Measurements from ENCODE around the gene TTC14.

The TTC14 gene

DNA sequence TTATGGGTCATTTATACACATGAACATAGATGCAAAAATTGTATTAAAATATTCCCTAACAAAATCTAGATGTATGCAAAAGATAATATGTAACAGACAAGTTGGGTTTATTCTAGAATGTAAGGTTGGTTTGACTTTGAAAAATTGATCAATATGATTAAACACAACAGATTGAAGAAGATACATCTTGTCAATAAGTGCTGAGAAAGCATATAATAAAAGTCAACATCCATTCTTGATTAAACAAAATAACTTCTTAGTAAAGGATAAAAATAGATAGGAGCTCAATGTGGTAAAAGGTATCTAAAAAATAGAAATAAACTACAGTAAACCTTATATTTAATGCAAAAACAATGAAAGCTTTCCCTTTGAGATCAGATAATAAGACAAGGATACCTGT, 39.0 kb downstream of the TTC14 start:
- DNase-seq, result no peak

GRCh38 chr3:180646187-180646790, 44.3 kb downstream of the TTC14 start:
- DNase-seq, result no peak

GRCh38 chr3:180656406-180656805, 54.4 kb downstream of the TTC14 start:
- DNase-seq, result no peak

GRCh38 chr3:180657094-180657493, 55.1 kb downstream of the TTC14 start:
- DNase-seq, result no peak
